HEK293 (cell line): ENCODE data around the gene TSPAN7.

ENCODE experiments used
- SP3 ChIP-seq: fragments of 450-650 bp; formaldehyde crosslinking; IDR thresholded peaks from 2 replicates; pipeline ENCODE4 v1.5.1; 2016; ENCODE audit warnings: missing biosample characterization, missing genetic modification characterization
- ZNF302 ChIP-seq: fragments of 450-650 bp; formaldehyde crosslinking; IDR thresholded peaks from 2 replicates; pipeline ENCODE4 v1.5.1; 2016; ENCODE audit warnings: missing biosample characterization, missing genetic modification characterization, low read depth
- ZNF426 ChIP-seq: fragments of 450-650 bp; formaldehyde crosslinking; IDR thresholded peaks from 2 replicates; pipeline ENCODE4 v1.5.1; 2017; ENCODE audit warnings: missing biosample characterization, missing genetic modification characterization, mild to moderate bottlenecking, inconsistent platforms, moderate library complexity
- ZNF645 ChIP-seq: fragments of 450-650 bp; formaldehyde crosslinking; IDR thresholded peaks from 2 replicates; pipeline ENCODE4; 2016; ENCODE audit warnings: missing biosample characterization, missing genetic modification characterization
- ZNF701 ChIP-seq: fragments of 450-650 bp; formaldehyde crosslinking; IDR thresholded peaks from 2 replicates; pipeline ENCODE4 v1.5.1; 2016; ENCODE audit warnings: missing biosample characterization, missing genetic modification characterization
- TF ChIP-seq, protein P1 (sequence below): fragments of 450-650 bp; formaldehyde crosslinking; IDR thresholded peaks from 2 replicates; pipeline ENCODE4 v1.5.1; 2016; ENCODE audit warnings: missing biosample characterization, missing genetic modification characterization
- TF ChIP-seq, protein P2 (sequence below): fragments of 450-650 bp; formaldehyde crosslinking; IDR thresholded peaks from 2 replicates; pipeline ENCODE4 v1.5.1; 2017; ENCODE audit warnings: missing biosample characterization, missing genetic modification characterization

DNA sequence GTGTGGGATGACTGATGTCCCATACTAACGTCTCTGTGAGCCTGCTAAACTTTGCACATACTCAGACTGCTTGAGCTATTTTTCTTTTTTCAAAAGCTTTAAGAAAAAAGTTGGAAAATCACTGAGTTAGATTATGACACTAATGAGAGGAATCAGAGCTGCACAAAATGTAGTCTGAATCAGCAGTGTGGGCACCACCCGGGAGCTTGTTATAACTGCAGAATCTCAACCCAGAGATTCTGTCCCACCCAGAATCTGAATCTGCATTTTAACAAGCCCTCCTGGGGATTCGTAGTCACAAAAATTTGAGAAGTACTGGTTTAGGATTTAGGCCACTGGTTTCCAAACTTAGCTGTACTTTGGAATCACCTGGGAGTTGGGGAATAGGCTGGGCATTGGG is 137.8 kb downstream of the TSPAN7 start:
- TF ChIP-seq ZNF426 = no peak
- TF ChIP-seq, protein P1, sequence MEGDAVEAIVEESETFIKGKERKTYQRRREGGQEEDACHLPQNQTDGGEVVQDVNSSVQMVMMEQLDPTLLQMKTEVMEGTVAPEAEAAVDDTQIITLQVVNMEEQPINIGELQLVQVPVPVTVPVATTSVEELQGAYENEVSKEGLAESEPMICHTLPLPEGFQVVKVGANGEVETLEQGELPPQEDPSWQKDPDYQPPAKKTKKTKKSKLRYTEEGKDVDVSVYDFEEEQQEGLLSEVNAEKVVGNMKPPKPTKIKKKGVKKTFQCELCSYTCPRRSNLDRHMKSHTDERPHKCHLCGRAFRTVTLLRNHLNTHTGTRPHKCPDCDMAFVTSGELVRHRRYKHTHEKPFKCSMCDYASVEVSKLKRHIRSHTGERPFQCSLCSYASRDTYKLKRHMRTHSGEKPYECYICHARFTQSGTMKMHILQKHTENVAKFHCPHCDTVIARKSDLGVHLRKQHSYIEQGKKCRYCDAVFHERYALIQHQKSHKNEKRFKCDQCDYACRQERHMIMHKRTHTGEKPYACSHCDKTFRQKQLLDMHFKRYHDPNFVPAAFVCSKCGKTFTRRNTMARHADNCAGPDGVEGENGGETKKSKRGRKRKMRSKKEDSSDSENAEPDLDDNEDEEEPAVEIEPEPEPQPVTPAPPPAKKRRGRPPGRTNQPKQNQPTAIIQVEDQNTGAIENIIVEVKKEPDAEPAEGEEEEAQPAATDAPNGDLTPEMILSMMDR (tag by site-specific recombination) = no peak
- TF ChIP-seq SP3 (tag by site-specific recombination) = no peak
- TF ChIP-seq ZNF645 = no peak
- TF ChIP-seq, protein P2, sequence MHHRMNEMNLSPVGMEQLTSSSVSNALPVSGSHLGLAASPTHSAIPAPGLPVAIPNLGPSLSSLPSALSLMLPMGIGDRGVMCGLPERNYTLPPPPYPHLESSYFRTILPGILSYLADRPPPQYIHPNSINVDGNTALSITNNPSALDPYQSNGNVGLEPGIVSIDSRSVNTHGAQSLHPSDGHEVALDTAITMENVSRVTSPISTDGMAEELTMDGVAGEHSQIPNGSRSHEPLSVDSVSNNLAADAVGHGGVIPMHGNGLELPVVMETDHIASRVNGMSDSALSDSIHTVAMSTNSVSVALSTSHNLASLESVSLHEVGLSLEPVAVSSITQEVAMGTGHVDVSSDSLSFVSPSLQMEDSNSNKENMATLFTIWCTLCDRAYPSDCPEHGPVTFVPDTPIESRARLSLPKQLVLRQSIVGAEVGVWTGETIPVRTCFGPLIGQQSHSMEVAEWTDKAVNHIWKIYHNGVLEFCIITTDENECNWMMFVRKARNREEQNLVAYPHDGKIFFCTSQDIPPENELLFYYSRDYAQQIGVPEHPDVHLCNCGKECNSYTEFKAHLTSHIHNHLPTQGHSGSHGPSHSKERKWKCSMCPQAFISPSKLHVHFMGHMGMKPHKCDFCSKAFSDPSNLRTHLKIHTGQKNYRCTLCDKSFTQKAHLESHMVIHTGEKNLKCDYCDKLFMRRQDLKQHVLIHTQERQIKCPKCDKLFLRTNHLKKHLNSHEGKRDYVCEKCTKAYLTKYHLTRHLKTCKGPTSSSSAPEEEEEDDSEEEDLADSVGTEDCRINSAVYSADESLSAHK (tag by site-specific recombination) = no peak
- TF ChIP-seq ZNF701 (tag by site-specific recombination) = no peak
- TF ChIP-seq ZNF302 = no peak
